ENCODE data around the gene TUBA1C.
"Not testable (repeated sequence)": the region's sequence is repeated elsewhere in the genome, so short reads cannot be mapped to it uniquely, and the experiment has no call there.

The TUBA1C gene

DNA sequence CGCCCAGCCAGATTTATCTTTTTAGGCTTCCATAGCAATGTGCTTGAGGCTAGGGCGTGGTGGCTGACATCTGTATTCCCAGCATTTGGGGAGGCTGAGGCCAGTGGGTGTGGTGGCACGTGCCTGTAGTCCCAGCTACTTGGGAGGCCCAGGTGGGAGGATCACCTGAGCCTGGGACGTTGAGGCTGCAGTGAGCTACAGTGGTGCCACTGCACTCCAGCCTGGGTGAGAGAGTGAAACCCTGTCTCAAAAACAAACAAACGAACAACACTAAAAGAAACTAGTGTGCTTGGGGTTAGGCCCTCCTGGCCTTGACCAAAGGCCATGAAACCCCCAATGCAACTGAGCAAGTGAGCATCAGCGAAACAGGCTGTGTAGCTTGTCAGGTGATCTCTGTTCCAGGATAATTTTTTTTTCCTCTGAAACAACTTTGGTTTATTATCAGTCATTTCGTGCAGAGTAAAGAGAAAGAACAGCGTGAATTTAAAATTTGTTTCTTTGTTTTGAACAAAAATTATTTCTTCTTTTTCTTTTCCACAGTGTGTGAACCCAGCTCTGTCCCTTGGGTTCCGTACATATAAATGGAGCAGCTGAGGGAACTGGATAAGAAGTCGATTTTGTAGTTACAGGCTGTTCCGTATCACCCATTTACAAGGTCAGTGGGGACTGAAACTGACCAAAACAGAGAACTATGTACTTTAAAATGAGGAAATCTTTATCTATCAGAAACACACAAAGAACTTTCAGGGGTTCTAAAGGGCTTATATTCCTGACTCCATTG is 8.8 kb upstream of the TUBA1C start:
- no peak overlapping the region for H3K27ac ChIP-seq
- TF ChIP-seq CTCF (conservative IDR thresholded peaks at IDR 0.05) = no peak
- TF ChIP-seq ZFX (IDR thresholded peaks at IDR 0.05) = no peak

DNA sequence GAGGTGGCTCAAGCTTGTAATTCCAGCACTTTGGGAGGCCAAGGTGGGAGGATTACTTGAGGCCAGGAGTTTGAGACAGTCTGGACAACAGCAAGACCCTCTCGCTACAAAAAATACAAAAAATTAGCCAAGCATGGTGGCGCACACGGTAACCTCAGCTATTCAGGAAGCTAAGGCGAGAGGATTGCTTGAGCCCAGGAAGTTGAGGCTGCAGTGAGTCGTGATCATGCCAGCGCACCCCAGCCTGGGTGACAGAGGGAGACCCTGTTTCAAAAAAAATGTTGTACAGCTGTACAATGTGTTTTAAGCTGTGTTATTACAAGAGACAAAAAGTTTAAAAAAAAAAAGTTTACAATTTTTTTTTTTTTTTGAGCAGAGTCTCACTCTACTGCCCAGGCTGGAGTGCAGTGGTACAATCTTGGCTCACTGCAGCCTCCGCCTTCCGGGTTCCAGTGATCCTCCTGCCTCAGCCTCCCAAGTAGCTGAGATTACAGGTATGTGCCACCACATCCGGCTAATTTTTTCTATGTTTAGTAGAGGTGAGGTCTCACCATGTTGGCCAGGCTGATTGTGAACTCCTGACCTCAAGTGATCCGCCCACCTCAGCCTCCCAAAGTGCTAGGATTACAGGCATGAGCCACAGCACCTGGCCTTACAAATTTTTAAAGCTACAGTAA is 7.2 kb upstream of the TUBA1C start:
- H3K27ac ChIP-seq = not testable (repeated sequence)

DNA sequence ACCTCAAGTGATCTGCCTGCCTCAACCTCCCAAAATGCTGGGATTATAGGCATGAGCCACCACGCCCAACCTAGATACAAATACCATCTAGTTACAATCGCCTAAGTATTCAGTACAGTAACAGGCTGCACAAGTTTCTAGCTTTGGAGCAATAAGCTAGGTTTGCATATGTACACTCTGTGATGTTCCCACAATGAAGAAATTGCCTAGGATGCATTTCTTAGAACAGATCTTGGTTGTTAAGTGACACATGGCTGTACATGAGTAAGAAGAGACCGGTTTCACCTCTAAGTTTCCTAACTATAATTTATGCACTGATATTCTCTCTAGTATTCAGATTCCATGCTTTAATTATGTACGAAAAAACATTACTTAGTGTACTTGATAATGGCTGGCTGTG is 5.4 kb upstream of the TUBA1C start:
- TF ChIP-seq ZFX (IDR thresholded peaks at IDR 0.05) (no peak), CTCF (conservative IDR thresholded peaks at IDR 0.05) (no peak)
- no peak overlapping the region for H3K27ac ChIP-seq

DNA sequence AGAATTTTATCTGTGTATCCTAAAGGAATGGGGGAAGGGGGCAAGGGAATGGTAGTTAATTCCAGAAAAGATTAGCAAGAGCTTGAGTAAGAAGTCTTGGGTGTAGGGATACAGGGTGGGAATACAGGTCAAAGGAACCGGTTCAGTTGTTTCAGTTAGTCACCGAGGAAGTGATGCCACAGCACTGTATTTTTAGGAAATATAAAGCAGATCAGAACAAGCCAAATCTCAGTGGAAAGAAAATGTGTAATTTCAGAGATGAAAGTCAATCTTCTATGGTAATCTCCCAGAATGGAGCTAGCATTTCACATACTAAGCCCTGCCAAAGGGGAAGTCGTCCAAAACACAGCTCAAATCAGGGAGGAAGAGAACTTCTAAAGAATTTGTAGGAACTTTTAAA is 4.7 kb upstream of the TUBA1C start:
- TF ChIP-seq CTCF (conservative IDR thresholded peaks at IDR 0.05) (no peak), ZFX (IDR thresholded peaks at IDR 0.05) (no peak)
- no peak overlapping the region for H3K27ac ChIP-seq

GRCh38 chr12:49260571-49261363 is 4.1 kb upstream of the TUBA1C start:
- no peak overlapping the region for H3K27ac ChIP-seq
- TF ChIP-seq CTCF (conservative IDR thresholded peaks at IDR 0.05) = no peak
- no peak for TF ChIP-seq ZFX (IDR thresholded peaks at IDR 0.05)

DNA sequence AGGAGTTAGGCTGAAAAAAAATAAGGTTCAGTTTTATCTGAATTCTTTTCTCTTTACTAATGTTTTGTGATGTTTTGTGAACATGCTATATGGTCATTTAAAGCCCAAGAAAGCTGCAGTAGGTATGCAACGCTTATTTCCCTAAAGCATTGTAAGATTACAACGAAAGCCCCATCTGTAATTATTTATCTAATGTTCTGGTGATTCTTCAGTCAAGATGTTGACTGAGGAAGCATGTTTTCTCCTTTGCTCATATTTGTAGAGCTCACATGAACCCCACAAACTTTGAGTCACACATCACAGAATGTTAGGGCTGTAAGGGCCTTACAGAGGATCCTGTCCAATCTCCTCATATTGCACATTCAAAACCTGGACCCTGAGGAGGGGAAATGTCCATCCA is 3.2 kb upstream of the TUBA1C start:
- TF ChIP-seq CTCF (conservative IDR thresholded peaks at IDR 0.05) = no peak
- TF ChIP-seq ZFX (IDR thresholded peaks at IDR 0.05) = no peak
- no peak overlapping the region for H3K27ac ChIP-seq

- no peak for TF ChIP-seq ZFX (IDR thresholded peaks at IDR 0.05)
- no peak for TF ChIP-seq CTCF (conservative IDR thresholded peaks at IDR 0.05)
- H3K27ac ChIP-seq = peak overlapping the region; percentile 96
Measured at GRCh38 chr12:49263400-49263763, 1.5 kb upstream of the TUBA1C start.

Data from C4-2B (cell line).